ENCODE measurements around the gene TAB2. TPM values are rescaled to one million over a fixed set of nuclear protein-coding genes. Genes with fewer than 3 reads are reported as not detected.

The TAB2 gene
- total and polyA plus RNA-seq, 7 donors: 35.9 to 86.0 (median 56.5) TPM

GRCh38 chr6:149414821-149415220 lies 97.3 kb downstream of the TAB2 start:
- no peak for DNase-seq
- WGBS, 3 donors: 91 to 92% (median 91%) methylated on average over 4 of the region's 4 CpGs
- Histone ChIP-seq H3K27me3 (ENCODE audit: insufficient read depth in 3 of 3, low read length in 2 of 3) (no peaks in the 10 kb centered on the region), H3K4me3 (no peak overlapping the region), H3K36me3 (ENCODE audit: insufficient read depth in 1 of 2, low read depth in 1 of 2) (peaks cover 0 to 5% of the 10 kb centered on the region in 2 donors), H3K27ac (no peak overlapping the region), H3K4me1 (peaks cover 17% of the 10 kb centered on the region), H3K9me3 (no peaks in the 10 kb centered on the region)
- TF ChIP-seq CTCF (IDR thresholded peaks at IDR 0.05): no peak
- no peak for ATAC-seq
- intact Hi-C loops (cut with DNase I): loop anchor here in 1 of 2 donors (5.0 kb wide), 1 partner anchor 98 kb away; the partner anchor contains the start of gene TAB2

- Histone ChIP-seq H3K27ac (no peak overlapping the region), H3K27me3 (ENCODE audit: insufficient read depth in 3 of 3, low read length in 2 of 3) (no peaks in the 10 kb centered on the region), H3K36me3 (ENCODE audit: insufficient read depth in 1 of 2, low read depth in 1 of 2) (no peaks in the 10 kb centered on the region), H3K9me3 (no peaks in the 10 kb centered on the region), H3K4me3 (no peak overlapping the region), H3K4me1 (peaks cover 7% of the 10 kb centered on the region)
- no peak for ATAC-seq
- no peak for DNase-seq
- TF ChIP-seq CTCF (IDR thresholded peaks at IDR 0.05): no peak
- intact Hi-C loops (cut with DNase I): no loop called here
- 89 to 92% (median 89%) methylated on average over 13 of the region's 13 CpGs for WGBS, 3 donors
These were observed 102.3 kb downstream of the TAB2 start for GRCh38 chr6:149419696-149420404.

DNA sequence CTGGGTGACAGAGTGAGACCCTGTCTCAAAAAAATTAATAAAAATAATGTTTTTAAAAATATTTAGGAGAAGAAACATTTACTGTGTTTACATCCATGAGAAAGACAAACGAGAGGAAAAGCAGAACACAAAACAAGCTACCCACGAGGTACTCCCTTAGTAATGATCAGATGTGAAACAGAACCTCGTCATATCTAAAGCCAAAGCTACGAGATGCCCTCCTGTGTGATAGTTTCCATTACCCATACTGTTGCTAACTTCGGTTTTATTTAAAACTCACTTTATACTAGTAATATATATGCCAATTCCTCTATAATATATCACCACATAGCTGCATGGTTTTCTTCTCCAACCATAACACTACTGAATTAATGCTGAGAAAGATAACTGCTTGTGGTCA lies 103.6 kb downstream of the TAB2 start:
- Histone ChIP-seq H3K27ac (no peak overlapping the region), H3K4me3 (no peak overlapping the region), H3K36me3 (ENCODE audit: insufficient read depth in 1 of 2, low read depth in 1 of 2) (no peaks in the 10 kb centered on the region), H3K4me1 (peaks cover 7% of the 10 kb centered on the region), H3K27me3 (ENCODE audit: insufficient read depth in 3 of 3, low read length in 2 of 3) (no peaks in the 10 kb centered on the region), H3K9me3 (no peaks in the 10 kb centered on the region)
- 79 to 83% (median 82%) methylated on average over 5 of the region's 5 CpGs for WGBS, 3 donors
- TF ChIP-seq CTCF (IDR thresholded peaks at IDR 0.05): no peak
- no peak for ATAC-seq
- no peak for DNase-seq
- intact Hi-C loops (cut with DNase I): no loop called here

- DNase-seq: no peak
- H3K27me3 ChIP-seq (ENCODE audit: insufficient read depth in 3 of 3, low read length in 2 of 3): no peaks in the 10 kb centered on the region
- 81 to 89% (median 88%) methylated on average over 4 of the region's 4 CpGs for WGBS, 3 donors
- no peak for TF ChIP-seq CTCF (IDR thresholded peaks at IDR 0.05)
- no peak overlapping the region for H3K27ac ChIP-seq
- peaks cover 7% of the 10 kb centered on the region for H3K4me1 ChIP-seq
- intact Hi-C loops (cut with DNase I): no loop called here
- ATAC-seq: no peak
- H3K9me3 ChIP-seq: no peaks in the 10 kb centered on the region
- H3K36me3 ChIP-seq (ENCODE audit: insufficient read depth in 1 of 2, low read depth in 1 of 2): no peaks in the 10 kb centered on the region
- H3K4me3 ChIP-seq: no peak overlapping the region
These were observed 105.1 kb downstream of the TAB2 start for GRCh38 chr6:149422581-149422980.
